Osteocyte (in vitro differentiated cells): Measurements from ENCODE around the gene TSPAN11. TPM values are rescaled to one million over a fixed set of nuclear protein-coding genes. Genes with fewer than 3 reads are reported as not detected.

ENCODE experiments used
- DNase-seq: peaks from one replicate; pipeline ENCODE4 v3.0.0; 2021; ENCODE audit warnings: mixed read lengths; ENCODE audit not compliant: unreplicated experiment; ENCODE audit errors: extremely low spot score
- H3K27ac Mint-ChIP-seq: one replicate; pipeline ENCODE4 v1.8.0; 2021; ENCODE audit warnings: mild to moderate bottlenecking, mixed read lengths; ENCODE audit not compliant: unreplicated experiment
- H3K27me3 Mint-ChIP-seq: one replicate; pipeline ENCODE4 v1.8.0; 2021; ENCODE audit warnings: mixed read lengths; ENCODE audit not compliant: unreplicated experiment
- H3K36me3 Mint-ChIP-seq: one replicate; pipeline ENCODE4 v1.8.0; 2021; ENCODE audit warnings: mixed read lengths; ENCODE audit not compliant: unreplicated experiment
- H3K4me1 Mint-ChIP-seq: one replicate; pipeline ENCODE4 v1.8.0; 2021; ENCODE audit warnings: mixed read lengths; ENCODE audit not compliant: unreplicated experiment
- H3K4me3 Mint-ChIP-seq: one replicate; pipeline ENCODE4 v1.8.0; 2021; ENCODE audit warnings: mild to moderate bottlenecking, moderate library complexity, mixed read lengths; ENCODE audit not compliant: unreplicated experiment
- H3K9me3 Mint-ChIP-seq: one replicate; pipeline ENCODE4 v1.8.0; 2021; ENCODE audit warnings: mixed read lengths; ENCODE audit not compliant: unreplicated experiment
- CTCF ChIP-seq: fragments of 200-600 bp; sonication (generic); IDR thresholded peaks from 2 replicates; pipeline ENCODE4 v1.5.0; 2021; ENCODE audit warnings: antibody characterized with exemption, mild to moderate bottlenecking, moderate library complexity
- total RNA-seq: library from RNA; stranded (reverse); gene quantifications from 2 replicates; pipeline ENCODE4 v1.2.1, GENCODE V29; 2021

TSPAN11 gene
- total RNA-seq, 1 donor from 2014 or later, result 9.2 TPM

DNA sequence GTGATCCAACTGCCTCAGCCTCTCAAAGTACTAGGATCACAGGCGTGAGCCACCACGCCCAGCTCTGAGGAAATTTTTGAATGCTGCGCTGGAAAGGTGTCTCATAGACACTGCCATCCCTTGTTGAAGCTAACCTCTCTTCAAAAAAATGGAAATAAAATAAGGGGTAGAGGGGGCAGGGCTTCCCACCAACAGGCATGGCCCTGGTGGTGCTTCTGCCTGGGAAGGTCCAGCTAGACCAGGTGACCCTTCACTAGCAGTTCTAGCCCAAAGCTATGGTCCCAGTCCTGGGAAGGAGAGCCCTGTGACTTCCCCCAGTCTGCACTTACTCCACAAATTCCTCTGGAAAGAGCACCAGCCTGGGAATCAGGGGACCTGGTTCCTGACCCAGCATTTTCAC lies 45.7 kb upstream of the TSPAN11 start:
- no peaks in the 10 kb centered on the region for H3K36me3 Mint-ChIP-seq
- no peak for DNase-seq
- no peak overlapping the region for H3K27ac Mint-ChIP-seq
- no peak for TF ChIP-seq CTCF
- no peaks in the 10 kb centered on the region for H3K9me3 Mint-ChIP-seq
- H3K4me1 Mint-ChIP-seq, result peaks cover 23% of the 10 kb centered on the region
- H3K27me3 Mint-ChIP-seq, result peaks cover 41% of the 10 kb centered on the region
- H3K4me3 Mint-ChIP-seq, result no peak overlapping the region

DNA sequence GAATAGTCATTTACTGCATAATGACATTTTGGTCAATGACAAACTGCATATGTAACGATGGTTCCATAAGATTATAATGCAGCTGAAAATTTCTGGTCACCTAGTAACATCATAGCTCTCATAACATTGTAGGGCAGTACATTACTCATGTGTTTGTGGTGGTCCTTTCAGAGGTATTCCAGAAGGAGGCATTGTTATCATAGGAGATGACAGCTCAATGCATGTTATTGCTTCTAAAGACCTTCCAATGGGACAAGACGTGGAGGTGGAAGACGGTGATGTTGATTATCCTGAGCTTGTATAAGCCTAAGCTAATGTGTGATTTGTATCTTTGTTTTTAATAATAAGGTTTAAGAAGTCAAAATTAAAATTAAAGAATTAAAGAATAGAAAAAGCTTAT lies 43.8 kb upstream of the TSPAN11 start:
- Mint-ChIP-seq H3K27ac (no peak overlapping the region), H3K36me3 (no peaks in the 10 kb centered on the region), H3K4me3 (no peak overlapping the region), H3K27me3 (peaks cover 32% of the 10 kb centered on the region), H3K9me3 (peaks cover 14% of the 10 kb centered on the region), H3K4me1 (peaks cover 23% of the 10 kb centered on the region)
- no peak for DNase-seq
- TF ChIP-seq CTCF, result peak; percentile 35

DNA sequence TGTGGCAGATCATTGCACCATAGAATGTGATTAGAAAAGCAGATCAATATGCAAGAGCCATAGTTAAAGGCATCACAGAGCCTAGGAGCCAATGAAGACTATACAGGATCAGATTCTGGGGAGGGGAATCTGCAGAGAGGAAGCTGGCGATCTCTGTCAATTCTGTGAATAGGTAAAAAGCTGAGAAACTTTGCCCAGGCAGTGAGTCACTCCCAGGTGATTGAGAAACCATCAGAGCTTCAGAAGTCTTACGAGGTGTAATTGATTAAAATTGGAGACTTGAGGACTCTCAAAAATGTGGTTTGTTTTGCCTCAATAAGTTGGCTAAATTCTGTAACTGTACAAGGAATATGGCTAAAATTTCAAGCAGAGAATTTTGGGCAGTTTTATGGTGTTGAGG lies 41.7 kb upstream of the TSPAN11 start:
- no peak overlapping the region for H3K27ac Mint-ChIP-seq
- H3K4me3 Mint-ChIP-seq, result no peak overlapping the region
- H3K9me3 Mint-ChIP-seq, result peaks cover 15% of the 10 kb centered on the region
- H3K36me3 Mint-ChIP-seq, result no peaks in the 10 kb centered on the region
- peaks cover 16% of the 10 kb centered on the region for H3K4me1 Mint-ChIP-seq
- no peak for TF ChIP-seq CTCF
- peaks cover 25% of the 10 kb centered on the region for H3K27me3 Mint-ChIP-seq
- no peak for DNase-seq

DNA sequence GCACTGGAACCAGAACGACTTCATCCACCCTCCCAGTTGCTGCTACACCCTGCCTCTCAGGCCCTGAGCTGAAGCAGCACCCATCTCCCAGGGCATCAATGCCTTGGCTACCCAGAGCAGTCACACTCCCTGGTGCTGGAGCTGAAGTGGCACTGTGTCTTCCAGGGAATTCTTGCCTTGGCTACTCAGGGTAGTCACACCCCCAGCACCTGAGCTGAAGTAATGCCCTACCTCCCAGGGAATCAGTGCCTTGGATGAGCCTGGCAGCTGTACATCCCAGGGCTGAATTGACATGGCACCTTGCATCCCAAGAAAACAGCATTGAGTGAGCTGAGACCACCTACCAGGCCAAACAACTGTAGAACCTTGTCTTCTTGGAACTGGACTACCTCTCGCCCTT lies 41.2 kb upstream of the TSPAN11 start:
- no peak for TF ChIP-seq CTCF
- no peak for DNase-seq
- H3K36me3 Mint-ChIP-seq, result peaks cover 1% of the 10 kb centered on the region
- peaks cover 10% of the 10 kb centered on the region for H3K4me1 Mint-ChIP-seq
- H3K9me3 Mint-ChIP-seq, result peaks cover 18% of the 10 kb centered on the region
- H3K4me3 Mint-ChIP-seq, result no peak overlapping the region
- H3K27me3 Mint-ChIP-seq, result peaks cover 22% of the 10 kb centered on the region
- H3K27ac Mint-ChIP-seq, result no peak overlapping the region

DNA sequence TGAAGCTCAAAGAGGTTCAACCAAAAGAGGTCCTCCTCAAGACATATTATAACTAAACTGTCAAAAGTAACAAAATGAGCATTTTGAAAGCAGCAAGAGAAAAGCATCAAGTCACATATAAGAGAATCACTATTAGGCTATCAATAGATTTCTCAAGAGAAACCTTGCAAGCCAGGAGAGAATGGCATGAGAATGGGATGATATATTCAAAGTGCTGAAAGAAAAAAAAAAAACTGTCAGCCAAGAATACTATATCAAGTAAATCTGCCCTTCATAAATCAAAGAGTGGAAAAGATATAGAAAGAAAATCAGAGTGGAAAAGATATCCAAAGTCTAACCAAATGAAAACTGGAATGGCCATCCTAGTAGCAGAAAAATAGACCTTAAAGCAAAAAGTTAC lies 39.3 kb upstream of the TSPAN11 start:
- DNase-seq, result no peak
- no peak overlapping the region for H3K4me3 Mint-ChIP-seq
- no peaks in the 10 kb centered on the region for H3K4me1 Mint-ChIP-seq
- peaks cover 20% of the 10 kb centered on the region for H3K9me3 Mint-ChIP-seq
- peaks cover 1% of the 10 kb centered on the region for H3K36me3 Mint-ChIP-seq
- H3K27me3 Mint-ChIP-seq, result peaks cover 34% of the 10 kb centered on the region
- no peak for TF ChIP-seq CTCF
- H3K27ac Mint-ChIP-seq, result no peak overlapping the region
